ENCODE results near the gene C5orf15.

- TF ChIP-seq CTCF (optimal IDR thresholded peaks at IDR 0.05 in 1 of 3, IDR thresholded peaks at IDR 0.05 in 1 of 3, conservative IDR thresholded peaks at IDR 0.05 in 1 of 3; ENCODE audit: extremely low read depth in 1 of 3, insufficient read depth in 2 of 3, low read length in 3 of 3) (no peak), EZH2 (IDR thresholded peaks at IDR 0.05; ENCODE audit: low read length) (no peak)
Measured at GRCh38 chr5:133932441-133933168, 35.8 kb downstream of the C5orf15 start.
